CD14-positive monocyte (primary cell): Measurements from ENCODE around the gene PITRM1. TPM values are rescaled to one million over a fixed set of nuclear protein-coding genes. Genes with fewer than 3 reads are reported as not detected.

Source experiments
- DNase-seq, 3 donors: peaks; one replicate each; pipeline ENCODE4 v3.0.0-alpha.2; 2011 to 2022
- H2AFZ ChIP-seq: 2 replicates; pipeline ENCODE4 v1.6.0; 2012; ENCODE audit warnings: mild to moderate bottlenecking, low read depth, low read length, inconsistent platforms; ENCODE audit not compliant: insufficient read depth, poor library complexity, severe bottlenecking
- H3K27ac ChIP-seq, 2 donors: 1 replicate in 1 of 2; 2 replicates in 1 of 2; pipeline ENCODE4 v1.5.1; 2012 to 2013; ENCODE audit warnings: low read length in 2 of 2, control low read depth in 1 of 2, inconsistent platforms in 1 of 2, low read depth in 1 of 2, mild to moderate bottlenecking in 1 of 2
- H3K27me3 ChIP-seq, 2 donors: one replicate each; pipeline versions ENCODE4 v1.6.0 to v1.6.1; 2011 to 2013; ENCODE audit warnings: low read length in 2 of 2; ENCODE audit not compliant: control insufficient read depth in 2 of 2, insufficient read depth in 2 of 2
- H3K36me3 ChIP-seq, 2 donors: replicated peaks in 1 of 2; 1 replicate in 1 of 2; 2 replicates in 1 of 2; pipeline versions ENCODE4 v1.5.1 to v1.6.1; 2012 to 2013; ENCODE audit warnings: low read length in 2 of 2, control low read depth in 1 of 2, inconsistent platforms in 1 of 2, mild to moderate bottlenecking in 1 of 2; ENCODE audit not compliant: insufficient read depth in 2 of 2, control insufficient read depth in 1 of 2
- H3K4me1 ChIP-seq, 2 donors: 1 replicate in 1 of 2; 2 replicates in 1 of 2; pipeline versions ENCODE4 v1.5.1 to v1.6.1; 2012 to 2013; ENCODE audit warnings: low read length in 2 of 2, control low read depth in 1 of 2, inconsistent platforms in 1 of 2, mild to moderate bottlenecking in 1 of 2, moderate library complexity in 1 of 2; ENCODE audit not compliant: insufficient read depth in 2 of 2, control insufficient read depth in 1 of 2
- H3K4me2 ChIP-seq: replicated peaks from 2 replicates; pipeline ENCODE3; 2012; ENCODE audit warnings: low read length, moderate library complexity, mild to moderate bottlenecking; ENCODE audit not compliant: poor library complexity, severe bottlenecking; ENCODE audit errors: extremely low read depth
- H3K4me3 ChIP-seq, 3 experiments: fragments of 200-600 bp in 1 of 3; sonication (generic) in 1 of 3; replicated peaks in 1 of 3; 1 replicate in 2 of 3; 2 replicates in 1 of 3; pipeline ENCODE4 v1.5.1; 2011 to 2013; ENCODE audit warnings: low read length in 3 of 3, mild to moderate bottlenecking in 3 of 3, control low read depth in 2 of 3, low read depth in 2 of 3, inconsistent platforms in 1 of 3, moderate library complexity in 1 of 3
- H3K79me2 ChIP-seq: 2 replicates; pipeline ENCODE4 v1.6.0; 2012; ENCODE audit warnings: mild to moderate bottlenecking, control low read depth, inconsistent platforms, low read length, moderate library complexity; ENCODE audit not compliant: insufficient read depth
- H3K9ac ChIP-seq: 2 replicates; pipeline ENCODE4 v1.6.0; 2017; ENCODE audit warnings: low read length, mild to moderate bottlenecking; ENCODE audit not compliant: insufficient read depth, poor library complexity, severe bottlenecking
- H3K9me3 ChIP-seq, 2 donors: replicated peaks in 1 of 2; 1 replicate in 1 of 2; 2 replicates in 1 of 2; pipeline versions ENCODE4 v1.5.1 to v1.6.1; 2012 to 2013; ENCODE audit warnings: low read length in 2 of 2, control low read depth in 1 of 2; ENCODE audit not compliant: control insufficient read depth in 1 of 2, insufficient read depth in 1 of 2
- H4K20me1 ChIP-seq: 2 replicates; pipeline ENCODE4 v1.6.0; 2012; ENCODE audit warnings: mild to moderate bottlenecking, low read length, control low read depth, moderate library complexity; ENCODE audit not compliant: insufficient read depth
- H3K27ac Mint-ChIP-seq, 7 donors: one replicate each; pipeline ENCODE4 v1.8.0; 2020; ENCODE audit warnings: mild to moderate bottlenecking in 7 of 7, mixed read lengths in 7 of 7, moderate library complexity in 6 of 7, inconsistent platforms in 2 of 7
- H3K27me3 Mint-ChIP-seq, 3 donors: one replicate each; pipeline ENCODE4 v1.8.0; 2021 to 2022; ENCODE audit warnings: low read depth in 3 of 3, mild to moderate bottlenecking in 3 of 3, mixed read lengths in 3 of 3, moderate library complexity in 3 of 3, inconsistent platforms in 1 of 3
- H3K36me3 Mint-ChIP-seq, 2 donors: one replicate each; pipeline ENCODE4 v1.8.0; 2020; ENCODE audit warnings: mixed read lengths in 2 of 2, inconsistent platforms in 1 of 2, mild to moderate bottlenecking in 1 of 2
- H3K4me1 Mint-ChIP-seq: one replicate; pipeline ENCODE4 v1.8.0; 2020; ENCODE audit warnings: mild to moderate bottlenecking, mixed read lengths
- H3K4me3 Mint-ChIP-seq, 2 donors: one replicate each; pipeline ENCODE4 v1.8.0; 2020; ENCODE audit warnings: mild to moderate bottlenecking in 2 of 2, mixed read lengths in 2 of 2, moderate library complexity in 1 of 2
- H3K9me3 Mint-ChIP-seq, 7 donors: one replicate each; pipeline ENCODE4 v1.8.0; 2020 to 2022; ENCODE audit warnings: mixed read lengths in 7 of 7, mild to moderate bottlenecking in 6 of 7, moderate library complexity in 6 of 7, inconsistent platforms in 2 of 7
- CTCF ChIP-seq: fragments of 200-600 bp; IDR thresholded peaks from one replicate; pipeline ENCODE4 v1.8.0; 2022; ENCODE audit warnings: antibody characterized with exemption, mild to moderate bottlenecking
- WGBS: methylation state at CpG from one replicate; pipeline ENCODE4 v1.1.5; 2013; ENCODE audit warnings: missing lambda C conversion rate; ENCODE audit not compliant: insufficient coverage; 5-methylcytosine and 5-hydroxymethylcytosine counted together
- intact Hi-C, 2 donors: fragments of 100-400 bp; cut with micrococcal nuclease; formaldehyde crosslinking; loops; one replicate each; pipeline versions ENCODE4 v1.15.0 to v1.15.1; 2023
- polyA plus RNA-seq, 3 donors: library from polyadenylated mRNA; depleted of rRNA in 1 of 3; unstranded in 2 of 3; stranded (reverse) in 1 of 3; fragments of 300-500 nt in 2 of 3; fragments of >200 nt in 1 of 3; fragmentation: Illumina TruSeq in 2 of 3; gene quantifications; 1 replicate in 2 of 3; 2 replicates in 1 of 3; pipeline ENCODE4 v1.2.3, GENCODE V29; 2012 to 2021

Gene PITRM1
- polyA plus RNA-seq, 3 donors = 15.3 to 45.7 (median 23.2) TPM

GRCh38 chr10:3178042-3178441 is 5.5 kb upstream of the PITRM1 start:
- TF ChIP-seq CTCF = no peak
- no peaks in the 10 kb centered on the region for H3K27me3 ChIP-seq
- no peaks in the 10 kb centered on the region for H3K36me3 ChIP-seq
- no peaks in the 10 kb centered on the region for H4K20me1 ChIP-seq
- no peak overlapping the region for H2AFZ ChIP-seq
- H3K27me3 Mint-ChIP-seq = peaks cover 5 to 9% (median 8%) of the 10 kb centered on the region in 3 donors
- H3K9me3 ChIP-seq = no peaks in the 10 kb centered on the region
- no peaks in the 10 kb centered on the region for H3K36me3 Mint-ChIP-seq
- no peak overlapping the region for H3K27ac Mint-ChIP-seq
- intact Hi-C loops = no loop called here
- no peak overlapping the region for H3K4me3 Mint-ChIP-seq
- H3K9me3 Mint-ChIP-seq = peaks cover 0 to 4% (median 0%) of the 10 kb centered on the region in 7 donors
- H3K4me2 ChIP-seq = no peak overlapping the region
- no peaks in the 10 kb centered on the region for H3K79me2 ChIP-seq
- peaks cover 16 to 21% of the 10 kb centered on the region in 2 donors for H3K4me1 ChIP-seq
- 83% methylated on average over 2 of the region's 5 CpGs for WGBS
- H3K27ac ChIP-seq = no peak overlapping the region
- DNase-seq = no peak
- no peak overlapping the region for H3K4me3 ChIP-seq
- no peak overlapping the region for H3K9ac ChIP-seq
- peaks cover 22% of the 10 kb centered on the region for H3K4me1 Mint-ChIP-seq

GRCh38 chr10:3173171-3173878 is 743 bp upstream of the PITRM1 start:
- Histone ChIP-seq H3K36me3 (peaks cover 13 to 16% of the 10 kb centered on the region in 2 donors), H3K9ac (no peak overlapping the region), H3K79me2 (peaks cover 14% of the 10 kb centered on the region), H3K4me1 (peaks cover 18 to 25% of the 10 kb centered on the region in 2 donors), H3K4me2 (peak overlapping the region; percentile 79), H3K27me3 (no peaks in the 10 kb centered on the region), H3K4me3 (peak overlapping the region; percentile 21 to 94 (median 37)), H3K9me3 (no peaks in the 10 kb centered on the region), H2AFZ (peak overlapping the region; percentile 75), H3K27ac (peak overlapping the region; percentile 6 to 68), H4K20me1 (no peaks in the 10 kb centered on the region)
- DNase-seq = no peak
- H3K9me3 Mint-ChIP-seq = peaks cover 0 to 4% (median 1%) of the 10 kb centered on the region in 7 donors
- H3K36me3 Mint-ChIP-seq = peaks cover 14 to 17% of the 10 kb centered on the region in 2 donors
- peak overlapping the region; percentile 84 to 96 (median 93) for H3K27ac Mint-ChIP-seq
- WGBS = 50% methylated on average over 26 of the region's 26 CpGs
- no peak for TF ChIP-seq CTCF
- H3K27me3 Mint-ChIP-seq = peaks cover 5 to 8% (median 7%) of the 10 kb centered on the region in 3 donors
- peak overlapping the region; percentile 87 to 95 for H3K4me3 Mint-ChIP-seq
- intact Hi-C loops = loop anchor here (5.0 kb wide), 1 partner anchor 76 kb away; no protein-coding TSS in a partner anchor
- peaks cover 28% of the 10 kb centered on the region for H3K4me1 Mint-ChIP-seq
